Activated naive CD8-positive, alpha-beta T cell (primary cell): ENCODE measurements around the gene RAD51B.

Source experiments
- H3K27ac Mint-ChIP-seq: one replicate; pipeline ENCODE4 v1.8.0; 2021; ENCODE audit warnings: mixed read lengths
- H3K27me3 Mint-ChIP-seq: one replicate; pipeline ENCODE4 v1.8.0; 2021; ENCODE audit warnings: mixed read lengths
- H3K36me3 Mint-ChIP-seq: one replicate; pipeline ENCODE4 v1.8.0; 2021; ENCODE audit warnings: mixed read lengths
- H3K4me1 Mint-ChIP-seq: one replicate; pipeline ENCODE4 v1.8.0; 2021; ENCODE audit warnings: low read depth, mixed read lengths
- H3K4me3 Mint-ChIP-seq: one replicate; pipeline ENCODE4 v1.8.0; 2021; ENCODE audit warnings: mild to moderate bottlenecking, mixed read lengths
- H3K9me3 Mint-ChIP-seq: one replicate; pipeline ENCODE4 v1.8.0; 2021; ENCODE audit warnings: low read depth, mixed read lengths

RAD51B gene

DNA sequence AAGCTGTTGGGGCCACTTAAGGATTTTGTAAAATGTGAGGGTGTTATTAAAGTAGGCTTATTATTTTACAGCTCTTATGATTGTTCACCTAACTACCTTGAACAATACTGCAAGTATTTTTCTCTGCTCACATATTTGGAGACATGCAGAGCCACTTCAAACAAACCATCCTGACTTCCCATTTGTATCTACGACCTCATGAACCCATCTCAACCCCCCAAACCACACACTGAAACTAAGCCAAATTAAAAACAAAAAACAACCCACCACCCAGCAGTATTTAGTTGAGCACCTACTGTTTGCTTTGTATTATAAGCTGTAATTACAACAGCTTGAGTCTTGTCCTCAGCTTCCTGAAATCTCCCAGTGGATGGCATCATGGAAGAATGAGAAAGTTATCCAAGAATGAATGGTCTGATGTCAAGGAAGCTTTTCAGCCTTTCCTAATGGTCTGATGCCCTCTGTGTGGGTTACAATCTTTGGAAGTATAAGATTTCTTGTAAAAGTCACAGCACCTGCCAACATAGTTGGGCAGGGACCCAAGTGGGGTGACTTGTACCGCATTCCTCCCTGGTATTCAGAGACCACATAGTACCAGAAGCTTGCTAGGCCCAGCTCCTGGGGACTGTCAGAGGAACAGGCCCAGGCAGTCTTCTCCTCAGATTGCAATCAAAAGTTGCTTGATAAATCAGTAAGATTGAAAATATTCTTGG, 556.6 kb downstream of the RAD51B start:
- Mint-ChIP-seq H3K27ac (peak overlapping the region; percentile 61), H3K4me1 (peaks cover 74% of the 10 kb centered on the region), H3K27me3 (no peaks in the 10 kb centered on the region), H3K4me3 (peak overlapping the region; percentile 9), H3K36me3 (peaks cover 6% of the 10 kb centered on the region), H3K9me3 (peaks cover 4% of the 10 kb centered on the region)

DNA sequence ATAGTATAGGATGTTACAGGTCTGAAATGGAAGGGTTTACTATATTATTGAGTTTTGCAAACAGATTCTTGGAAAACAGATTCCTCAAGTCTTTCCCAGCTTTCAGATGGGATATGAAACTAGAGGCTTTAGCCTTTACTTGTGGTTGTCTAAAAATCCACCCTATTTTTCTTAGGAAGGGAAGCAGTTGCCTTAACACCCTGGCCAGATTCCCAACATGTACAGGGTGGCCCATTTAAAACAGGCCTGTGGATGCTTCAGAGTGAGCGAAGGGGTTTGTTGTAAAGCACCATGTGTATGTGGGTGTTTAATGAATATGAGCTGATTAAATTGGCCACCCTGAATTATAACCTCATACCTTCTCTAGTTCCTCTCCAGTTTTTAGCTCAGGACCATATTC, 557.4 kb downstream of the RAD51B start:
- H3K9me3 Mint-ChIP-seq = peaks cover 4% of the 10 kb centered on the region
- no peaks in the 10 kb centered on the region for H3K27me3 Mint-ChIP-seq
- peak overlapping the region; percentile 27 for H3K4me3 Mint-ChIP-seq
- peaks cover 71% of the 10 kb centered on the region for H3K4me1 Mint-ChIP-seq
- H3K36me3 Mint-ChIP-seq = peaks cover 5% of the 10 kb centered on the region
- H3K27ac Mint-ChIP-seq = peak overlapping the region; percentile 70

DNA sequence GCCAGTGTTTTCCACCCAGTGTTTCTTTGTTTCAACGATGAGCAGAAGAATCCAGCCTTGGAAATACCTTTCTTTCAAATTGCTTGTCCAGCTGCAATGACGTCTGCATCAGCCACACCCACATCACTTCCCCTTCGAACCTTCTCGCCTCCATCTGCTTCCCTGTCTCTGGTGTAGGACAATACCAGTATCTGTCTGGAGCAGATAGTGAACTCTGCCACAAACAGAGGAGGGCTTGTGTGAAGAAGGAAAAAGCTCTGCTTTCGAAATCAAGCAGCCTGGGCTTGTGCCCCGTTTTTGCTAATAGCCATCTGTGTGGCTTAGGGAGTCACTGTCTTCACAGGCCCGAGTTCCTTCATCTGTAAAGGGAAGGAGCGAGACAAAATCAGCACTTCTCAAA, 557.9 kb downstream of the RAD51B start:
- Mint-ChIP-seq H3K4me3 (peak overlapping the region; percentile 27), H3K36me3 (peaks cover 2% of the 10 kb centered on the region), H3K4me1 (peaks cover 67% of the 10 kb centered on the region), H3K27me3 (no peaks in the 10 kb centered on the region), H3K27ac (peak overlapping the region; percentile 70), H3K9me3 (peaks cover 4% of the 10 kb centered on the region)

- Mint-ChIP-seq H3K27me3 (no peaks in the 10 kb centered on the region), H3K36me3 (peaks cover 2% of the 10 kb centered on the region), H3K9me3 (no peaks in the 10 kb centered on the region), H3K4me1 (peaks cover 60% of the 10 kb centered on the region), H3K4me3 (no peak overlapping the region), H3K27ac (peak overlapping the region; percentile 47)
Observed at GRCh38 chr14:68379510-68380328, 560.1 kb downstream of the RAD51B start.

GRCh38 chr14:68380329-68380741, 560.8 kb downstream of the RAD51B start:
- Mint-ChIP-seq H3K27ac (no peak overlapping the region), H3K36me3 (peaks cover 2% of the 10 kb centered on the region), H3K27me3 (no peaks in the 10 kb centered on the region), H3K4me3 (no peak overlapping the region), H3K9me3 (no peaks in the 10 kb centered on the region), H3K4me1 (peaks cover 55% of the 10 kb centered on the region)

DNA sequence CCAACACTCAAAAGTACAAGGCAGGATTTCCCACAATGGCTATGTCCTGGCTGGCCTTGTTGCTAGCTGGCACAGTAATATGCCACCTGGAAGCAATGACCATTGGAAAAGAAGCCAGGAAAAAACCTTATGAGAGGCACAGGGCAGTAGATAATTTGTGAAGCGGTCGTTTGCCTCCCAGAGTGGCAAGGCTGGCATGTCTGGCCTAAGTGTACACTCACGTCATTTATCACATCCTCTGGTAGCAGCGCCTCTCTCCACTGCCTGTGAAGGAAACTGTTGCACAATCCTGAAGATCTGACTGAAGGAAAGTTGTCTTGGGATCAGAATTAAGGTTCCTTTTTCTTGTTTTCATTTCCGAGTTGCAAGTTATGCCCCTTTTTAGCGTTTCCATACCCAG, 564.8 kb downstream of the RAD51B start:
- Mint-ChIP-seq H3K9me3 (no peaks in the 10 kb centered on the region), H3K27ac (no peak overlapping the region), H3K36me3 (peaks cover 7% of the 10 kb centered on the region), H3K27me3 (no peaks in the 10 kb centered on the region), H3K4me3 (no peak overlapping the region), H3K4me1 (peaks cover 21% of the 10 kb centered on the region)

DNA sequence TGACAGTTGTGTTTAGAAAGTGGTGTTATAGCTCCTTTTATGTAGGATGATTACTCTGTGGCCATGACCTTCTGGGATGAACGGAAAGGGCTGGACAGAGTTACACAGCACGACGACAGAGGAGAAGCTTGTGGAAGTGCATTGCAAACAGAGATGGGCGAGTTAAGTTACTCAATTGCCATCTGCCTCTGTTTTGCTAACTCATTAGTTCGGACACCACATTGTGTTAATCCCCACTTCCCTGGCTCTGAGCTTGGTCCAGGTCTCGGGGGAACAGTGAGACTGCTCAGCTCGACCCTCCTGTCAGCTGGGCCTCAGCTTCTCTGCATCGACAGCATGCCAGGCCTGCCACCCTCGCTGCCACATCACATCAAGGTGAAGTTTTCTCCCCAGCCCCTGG, 565.3 kb downstream of the RAD51B start:
- Mint-ChIP-seq H3K4me3 (no peak overlapping the region), H3K36me3 (peaks cover 9% of the 10 kb centered on the region), H3K27me3 (no peaks in the 10 kb centered on the region), H3K9me3 (no peaks in the 10 kb centered on the region), H3K27ac (no peak overlapping the region), H3K4me1 (peaks cover 15% of the 10 kb centered on the region)

DNA sequence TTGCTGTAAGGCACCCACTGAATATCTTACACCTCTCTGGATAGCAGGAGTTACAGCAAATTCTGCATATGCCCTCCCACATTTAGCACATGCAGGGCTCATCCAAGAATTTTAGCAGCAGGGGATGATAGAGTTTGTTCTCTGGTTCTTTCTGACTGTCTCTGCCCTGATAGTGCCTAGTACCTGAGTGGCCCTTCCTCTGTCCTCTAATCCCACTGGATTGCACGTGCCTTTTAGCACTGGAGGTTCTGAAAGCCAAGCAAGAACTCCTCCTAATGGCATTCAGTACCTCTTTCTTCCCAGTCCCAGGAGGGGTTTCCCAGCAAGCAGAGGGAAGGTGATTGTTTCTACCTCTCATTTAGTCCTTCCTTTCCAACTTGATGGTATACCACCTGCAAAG, 566.9 kb downstream of the RAD51B start:
- H3K27ac Mint-ChIP-seq = no peak overlapping the region
- peaks cover 9% of the 10 kb centered on the region for H3K36me3 Mint-ChIP-seq
- no peaks in the 10 kb centered on the region for H3K9me3 Mint-ChIP-seq
- H3K27me3 Mint-ChIP-seq = no peaks in the 10 kb centered on the region
- H3K4me3 Mint-ChIP-seq = no peak overlapping the region
- H3K4me1 Mint-ChIP-seq = peaks cover 6% of the 10 kb centered on the region

GRCh38 chr14:68386950-68387779, 567.6 kb downstream of the RAD51B start:
- Mint-ChIP-seq H3K4me3 (no peak overlapping the region), H3K4me1 (peaks cover 6% of the 10 kb centered on the region), H3K36me3 (peaks cover 7% of the 10 kb centered on the region), H3K9me3 (no peaks in the 10 kb centered on the region), H3K27ac (no peak overlapping the region), H3K27me3 (no peaks in the 10 kb centered on the region)

- Mint-ChIP-seq H3K27ac (no peak overlapping the region), H3K36me3 (peaks cover 7% of the 10 kb centered on the region), H3K4me1 (peaks cover 6% of the 10 kb centered on the region), H3K9me3 (no peaks in the 10 kb centered on the region), H3K27me3 (no peaks in the 10 kb centered on the region), H3K4me3 (no peak overlapping the region)
Observed at GRCh38 chr14:68389943-68390342, 570.4 kb downstream of the RAD51B start.

DNA sequence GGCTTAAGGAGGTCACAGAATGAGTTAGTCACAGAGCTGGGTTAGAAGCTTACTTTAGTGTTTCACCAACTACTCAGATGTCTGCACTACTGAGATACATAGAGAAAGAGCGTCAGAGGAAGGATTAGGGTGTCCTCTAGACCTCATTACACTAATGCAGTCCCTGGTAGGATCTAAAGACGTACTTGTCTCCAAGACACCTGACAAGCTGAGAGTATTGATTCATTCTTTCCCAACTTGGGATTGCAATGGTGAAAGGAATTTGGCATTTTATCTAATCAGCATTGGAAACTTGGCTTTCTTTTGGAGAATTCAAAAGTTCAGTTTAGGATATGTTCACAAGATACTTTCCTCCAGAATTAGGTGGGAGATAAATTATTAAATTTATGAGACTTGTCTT, 571.2 kb downstream of the RAD51B start:
- H3K9me3 Mint-ChIP-seq = no peaks in the 10 kb centered on the region
- H3K4me1 Mint-ChIP-seq = peaks cover 8% of the 10 kb centered on the region
- no peaks in the 10 kb centered on the region for H3K27me3 Mint-ChIP-seq
- H3K36me3 Mint-ChIP-seq = peaks cover 7% of the 10 kb centered on the region
- H3K4me3 Mint-ChIP-seq = no peak overlapping the region
- no peak overlapping the region for H3K27ac Mint-ChIP-seq

DNA sequence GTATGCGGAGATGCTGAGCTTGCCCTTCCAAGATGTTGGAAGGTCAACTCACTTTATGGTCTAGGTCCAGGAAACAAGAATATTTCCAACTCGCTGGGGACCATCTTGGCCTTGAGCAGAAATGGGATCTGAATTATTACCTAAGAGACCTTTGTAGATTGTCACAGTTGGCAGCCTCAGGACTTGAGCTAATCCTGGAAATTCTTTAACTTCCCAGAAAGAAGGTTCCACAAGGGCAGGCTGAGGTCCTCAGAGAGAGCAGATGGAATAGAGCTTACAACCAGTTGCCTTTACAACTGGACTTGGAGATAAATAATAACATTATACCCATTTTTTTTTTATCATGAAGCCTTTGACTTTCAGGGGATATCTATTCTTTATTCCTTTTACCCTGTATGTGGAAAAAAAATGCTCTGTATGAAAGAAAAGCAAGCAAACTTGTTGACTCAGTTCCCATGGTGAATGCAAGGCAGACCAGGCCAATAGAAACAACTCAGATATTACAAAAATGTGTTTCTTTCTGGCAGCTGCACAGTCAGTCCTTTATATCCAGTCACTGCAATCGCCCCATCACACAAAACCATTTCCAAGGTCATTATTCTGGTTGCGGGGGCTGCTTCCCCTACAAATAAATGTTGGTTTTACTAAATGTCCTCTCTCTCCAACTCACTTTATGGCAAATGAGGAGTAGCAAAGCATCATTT, 571.9 kb downstream of the RAD51B start:
- Mint-ChIP-seq H3K4me1 (peaks cover 8% of the 10 kb centered on the region), H3K9me3 (no peaks in the 10 kb centered on the region), H3K36me3 (peaks cover 7% of the 10 kb centered on the region), H3K4me3 (no peak overlapping the region), H3K27ac (no peak overlapping the region), H3K27me3 (no peaks in the 10 kb centered on the region)

GRCh38 chr14:68392393-68393141, 573.0 kb downstream of the RAD51B start:
- Mint-ChIP-seq H3K27me3 (no peaks in the 10 kb centered on the region), H3K9me3 (no peaks in the 10 kb centered on the region), H3K4me3 (no peak overlapping the region), H3K27ac (peak overlapping the region; percentile 2), H3K36me3 (peaks cover 7% of the 10 kb centered on the region), H3K4me1 (peaks cover 7% of the 10 kb centered on the region)

GRCh38 chr14:68393259-68393658, 573.7 kb downstream of the RAD51B start:
- Mint-ChIP-seq H3K27ac (no peak overlapping the region), H3K36me3 (peaks cover 9% of the 10 kb centered on the region), H3K9me3 (no peaks in the 10 kb centered on the region), H3K4me1 (peaks cover 6% of the 10 kb centered on the region), H3K4me3 (no peak overlapping the region), H3K27me3 (no peaks in the 10 kb centered on the region)
